Tibial nerve (tissue), 4 donors: Measurements from ENCODE around the gene RPL22L1. TPM values are rescaled to one million over a fixed set of nuclear protein-coding genes. Genes with fewer than 3 reads are reported as not detected.

Experiments used
- DNase-seq, 2 donors: peaks; one replicate each; pipeline ENCODE4 v3.0.0-alpha.2; 2019; ENCODE audit warnings: low spot score in 2 of 2
- H3K27ac ChIP-seq, 4 donors: fragments of 200-600 bp; sonication (generic) in 3 of 4; one replicate each; pipeline ENCODE4 v1.5.1; 2017 to 2019; ENCODE audit warnings: mild to moderate bottlenecking in 1 of 4
- H3K27me3 ChIP-seq, 2 donors: fragments of 200-600 bp; sonication (generic) in 1 of 2; one replicate each; pipeline versions ENCODE4 v1.5.1 to v1.6.0; 2017 to 2019
- H3K36me3 ChIP-seq, 3 donors: fragments of 200-600 bp; sonication (generic); one replicate each; pipeline ENCODE4 v1.5.1; 2018 to 2019
- H3K4me1 ChIP-seq, 4 donors: fragments of 200-600 bp; sonication (generic) in 3 of 4; one replicate each; pipeline ENCODE4 v1.5.1; 2017 to 2019
- H3K4me3 ChIP-seq, 4 donors: fragments of 200-600 bp; sonication (generic) in 3 of 4; one replicate each; pipeline ENCODE4 v1.5.1; 2017 to 2019; ENCODE audit warnings: mild to moderate bottlenecking in 1 of 4, moderate library complexity in 1 of 4
- H3K9me3 ChIP-seq, 4 donors: fragments of 200-600 bp; sonication (generic) in 3 of 4; one replicate each; pipeline ENCODE4 v1.5.1; 2017 to 2019
- EP300 ChIP-seq, 2 donors: sonication (generic); formaldehyde crosslinking; IDR thresholded peaks; one replicate each; pipeline ENCODE4 v1.6.1; 2017; ENCODE audit warnings: antibody characterized with exemption in 2 of 2, mild to moderate bottlenecking in 1 of 2
- POLR2A ChIP-seq, 2 donors: fragments of 450-650 bp; IDR thresholded peaks; one replicate each; pipeline ENCODE4 v1.6.1; 2017; ENCODE audit warnings: antibody characterized with exemption in 2 of 2, mild to moderate bottlenecking in 2 of 2, moderate library complexity in 2 of 2
- WGBS, 2 donors: methylation state at CpG; one replicate each; pipeline ENCODE4 v1.1.5; 2018; 5-methylcytosine and 5-hydroxymethylcytosine counted together
- total RNA-seq, 4 donors: library from RNA; depleted of rRNA; stranded (reverse); fragments of >200 nt; gene quantifications; one replicate each; pipeline ENCODE4 v1.1.0, GENCODE V29; 2016
- TF ChIP-seq, protein P1 (sequence below), 5 experiments: fragments of 200-600 bp in 3 of 5; fragments of 450-650 bp in 2 of 5; sonication (generic) in 3 of 5; IDR thresholded peaks; one replicate each; pipeline ENCODE4 v1.5.1; 2016 to 2019; ENCODE audit warnings: antibody characterized with exemption in 5 of 5, mild to moderate bottlenecking in 3 of 5, moderate library complexity in 2 of 5

Gene RPL22L1
- total RNA-seq, 4 donors from 2014 or later = 59.0 to 96.6 (median 88.2) TPM

- WGBS, 2 donors = 79 to 85% methylated on average over 4 of the region's 4 CpGs
- DNase-seq = no peak
- H3K27ac ChIP-seq = no peak overlapping the region
- H3K36me3 ChIP-seq = peaks cover 0 to 28% (median 12%) of the 10 kb centered on the region in 3 donors
- no peaks in the 10 kb centered on the region for H3K9me3 ChIP-seq
- H3K4me3 ChIP-seq = no peak overlapping the region
- TF ChIP-seq, protein P1, sequence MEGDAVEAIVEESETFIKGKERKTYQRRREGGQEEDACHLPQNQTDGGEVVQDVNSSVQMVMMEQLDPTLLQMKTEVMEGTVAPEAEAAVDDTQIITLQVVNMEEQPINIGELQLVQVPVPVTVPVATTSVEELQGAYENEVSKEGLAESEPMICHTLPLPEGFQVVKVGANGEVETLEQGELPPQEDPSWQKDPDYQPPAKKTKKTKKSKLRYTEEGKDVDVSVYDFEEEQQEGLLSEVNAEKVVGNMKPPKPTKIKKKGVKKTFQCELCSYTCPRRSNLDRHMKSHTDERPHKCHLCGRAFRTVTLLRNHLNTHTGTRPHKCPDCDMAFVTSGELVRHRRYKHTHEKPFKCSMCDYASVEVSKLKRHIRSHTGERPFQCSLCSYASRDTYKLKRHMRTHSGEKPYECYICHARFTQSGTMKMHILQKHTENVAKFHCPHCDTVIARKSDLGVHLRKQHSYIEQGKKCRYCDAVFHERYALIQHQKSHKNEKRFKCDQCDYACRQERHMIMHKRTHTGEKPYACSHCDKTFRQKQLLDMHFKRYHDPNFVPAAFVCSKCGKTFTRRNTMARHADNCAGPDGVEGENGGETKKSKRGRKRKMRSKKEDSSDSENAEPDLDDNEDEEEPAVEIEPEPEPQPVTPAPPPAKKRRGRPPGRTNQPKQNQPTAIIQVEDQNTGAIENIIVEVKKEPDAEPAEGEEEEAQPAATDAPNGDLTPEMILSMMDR (IDR thresholded peaks at IDR 0.05) = no peak
- TF ChIP-seq EP300 (IDR thresholded peaks at IDR 0.05) = no peak
- TF ChIP-seq POLR2A (IDR thresholded peaks at IDR 0.05) = no peak
- H3K27me3 ChIP-seq = no peaks in the 10 kb centered on the region
- H3K4me1 ChIP-seq = peaks cover 0 to 20% (median 17%) of the 10 kb centered on the region in 4 donors
Observed at GRCh38 chr3:170863816-170864215, 6.2 kb downstream of the RPL22L1 start.

- TF ChIP-seq, protein P1 (IDR thresholded peaks at IDR 0.05) = no peak
- no peak for DNase-seq
- no peak overlapping the region for H3K4me3 ChIP-seq
- WGBS, 2 donors = 79 to 87% methylated on average over 10 of the region's 10 CpGs
- no peaks in the 10 kb centered on the region for H3K9me3 ChIP-seq
- no peak overlapping the region for H3K27ac ChIP-seq
- no peaks in the 10 kb centered on the region for H3K27me3 ChIP-seq
- peaks cover 0 to 28% (median 12%) of the 10 kb centered on the region in 3 donors for H3K36me3 ChIP-seq
- peaks cover 0 to 10% (median 7%) of the 10 kb centered on the region in 4 donors for H3K4me1 ChIP-seq
Observed at GRCh38 chr3:170862618-170863374, 7.2 kb downstream of the RPL22L1 start.

GRCh38 chr3:170858599-170858998 is 11.4 kb downstream of the RPL22L1 start:
- no peaks in the 10 kb centered on the region for H3K27me3 ChIP-seq
- no peak overlapping the region for H3K4me3 ChIP-seq
- H3K36me3 ChIP-seq = no peaks in the 10 kb centered on the region
- no peak overlapping the region for H3K27ac ChIP-seq
- WGBS, 2 donors = 62 to 72% methylated on average over 5 of the region's 5 CpGs
- no peak for DNase-seq
- H3K4me1 ChIP-seq = peaks cover 0 to 4% (median 0%) of the 10 kb centered on the region in 4 donors
- no peak for TF ChIP-seq POLR2A (IDR thresholded peaks at IDR 0.05)
- no peak for TF ChIP-seq EP300 (IDR thresholded peaks at IDR 0.05)
- TF ChIP-seq, protein P1 (IDR thresholded peaks at IDR 0.05) = no peak
- no peaks in the 10 kb centered on the region for H3K9me3 ChIP-seq

DNA sequence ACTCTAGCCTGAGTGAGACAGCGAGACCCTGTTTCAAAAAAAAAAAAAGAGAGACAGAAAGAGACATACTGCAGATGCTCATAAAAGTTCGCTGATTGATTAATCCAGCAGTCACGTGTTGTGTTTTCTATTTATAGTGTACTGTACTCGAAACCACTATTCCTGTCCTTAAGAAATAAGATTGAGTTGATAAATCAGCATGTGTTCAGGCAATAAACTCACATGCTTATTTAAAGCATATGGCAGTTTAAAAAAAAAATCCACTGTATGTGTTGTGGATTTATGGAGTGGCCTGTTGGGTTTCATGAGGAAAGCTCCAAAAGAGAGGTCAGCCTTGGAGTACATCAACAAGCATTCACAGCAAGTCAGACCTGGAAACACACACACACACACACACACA is 17.7 kb downstream of the RPL22L1 start:
- Histone ChIP-seq H3K27ac (no peak overlapping the region), H3K36me3 (no peaks in the 10 kb centered on the region), H3K4me1 (peaks cover 0 to 4% (median 0%) of the 10 kb centered on the region in 4 donors), H3K4me3 (no peak overlapping the region), H3K9me3 (no peaks in the 10 kb centered on the region), H3K27me3 (no peaks in the 10 kb centered on the region)
- TF ChIP-seq POLR2A (IDR thresholded peaks at IDR 0.05) (no peak), EP300 (IDR thresholded peaks at IDR 0.05) (no peak)
- TF ChIP-seq, protein P1 (IDR thresholded peaks at IDR 0.05) = no peak
- no peak for DNase-seq
- 72 to 76% methylated on average over 4 of the region's 4 CpGs for WGBS, 2 donors

- no peaks in the 10 kb centered on the region for H3K9me3 ChIP-seq
- WGBS, 2 donors = 90 to 91% methylated on average over 2 of the region's 2 CpGs
- no peak overlapping the region for H3K27ac ChIP-seq
- no peaks in the 10 kb centered on the region for H3K36me3 ChIP-seq
- no peak for TF ChIP-seq EP300 (IDR thresholded peaks at IDR 0.05)
- TF ChIP-seq POLR2A (IDR thresholded peaks at IDR 0.05) = no peak
- TF ChIP-seq, protein P1 (IDR thresholded peaks at IDR 0.05) = peak in 4 of 5 experiments; percentile 18 to 34 (median 28)
- no peak overlapping the region for H3K4me3 ChIP-seq
- no peak for DNase-seq
- no peaks in the 10 kb centered on the region for H3K27me3 ChIP-seq
- H3K4me1 ChIP-seq = no peaks in the 10 kb centered on the region
Observed at GRCh38 chr3:170848292-170848917, 21.6 kb downstream of the RPL22L1 start.
